Stimulated activated memory B cell treated with anti-CD40 and anti-IgM and Interleukin-4, amounts not matched to agents 10 μg/mL and 1 μg/mL and 100 μg/mL, for 72 hours (primary cell): Measurements from ENCODE around the gene BCL3.
A peak's percentile ranks its signal among the peaks of the same experiment; 100 is the strongest.
"Not testable (repeated sequence)": the region's sequence is repeated elsewhere in the genome, so short reads cannot be mapped to it uniquely, and the experiment has no call there.

Source experiments
- ATAC-seq: fragments of 150-1000 bp; cut with Tn5 transposase; 2 replicates; pipeline ENCODE4 v1.10.0; 2021
- H3K27ac Mint-ChIP-seq: one replicate; pipeline ENCODE4 v1.8.0; 2022; ENCODE audit warnings: mild to moderate bottlenecking, mixed read lengths
- H3K27me3 Mint-ChIP-seq: one replicate; pipeline ENCODE4 v1.8.0; 2022; ENCODE audit warnings: mixed read lengths
- H3K36me3 Mint-ChIP-seq: one replicate; pipeline ENCODE4 v1.8.0; 2022; ENCODE audit warnings: mixed read lengths
- H3K4me1 Mint-ChIP-seq: one replicate; pipeline ENCODE4 v1.8.0; 2022; ENCODE audit warnings: mixed read lengths
- H3K4me3 Mint-ChIP-seq: one replicate; pipeline ENCODE4 v1.8.0; 2022; ENCODE audit warnings: mild to moderate bottlenecking, moderate library complexity, mixed read lengths
- H3K9me3 Mint-ChIP-seq: one replicate; pipeline ENCODE4 v1.8.0; 2022; ENCODE audit warnings: mixed read lengths

BCL3 gene

GRCh38 chr19:44757057-44757734, 8.7 kb downstream of the BCL3 start:
- Mint-ChIP-seq H3K27ac (no peak overlapping the region), H3K36me3 (peaks cover 57% of the 10 kb centered on the region), H3K4me1 (peaks cover 34% of the 10 kb centered on the region), H3K27me3 (no peaks in the 10 kb centered on the region), H3K4me3 (no peak overlapping the region), H3K9me3 (no peaks in the 10 kb centered on the region)
- no peak for ATAC-seq

GRCh38 chr19:44757735-44758505, 9.4 kb downstream of the BCL3 start:
- no peaks in the 10 kb centered on the region for H3K9me3 Mint-ChIP-seq
- no peak overlapping the region for H3K27ac Mint-ChIP-seq
- H3K4me3 Mint-ChIP-seq, result no peak overlapping the region
- H3K4me1 Mint-ChIP-seq, result peaks cover 26% of the 10 kb centered on the region
- H3K36me3 Mint-ChIP-seq, result peaks cover 51% of the 10 kb centered on the region
- H3K27me3 Mint-ChIP-seq, result no peaks in the 10 kb centered on the region
- ATAC-seq, result no peak

- Mint-ChIP-seq H3K4me1 (peaks cover 25% of the 10 kb centered on the region), H3K4me3 (no peak overlapping the region), H3K27me3 (no peaks in the 10 kb centered on the region), H3K27ac (no peak overlapping the region), H3K36me3 (peaks cover 51% of the 10 kb centered on the region), H3K9me3 (no peaks in the 10 kb centered on the region)
- no peak for ATAC-seq
Observed at GRCh38 chr19:44758596-44758995, 10.1 kb downstream of the BCL3 start.

- Mint-ChIP-seq H3K27me3 (no peaks in the 10 kb centered on the region), H3K9me3 (no peaks in the 10 kb centered on the region), H3K4me1 (peaks cover 26% of the 10 kb centered on the region), H3K27ac (no peak overlapping the region), H3K36me3 (peaks cover 51% of the 10 kb centered on the region), H3K4me3 (no peak overlapping the region)
- ATAC-seq, result no peak
Observed at GRCh38 chr19:44759083-44759804, 10.7 kb downstream of the BCL3 start.

- no peak for ATAC-seq
- Mint-ChIP-seq H3K4me3 (no peak overlapping the region), H3K27ac (no peak overlapping the region), H3K36me3 (peaks cover 34% of the 10 kb centered on the region), H3K27me3 (no peaks in the 10 kb centered on the region), H3K9me3 (no peaks in the 10 kb centered on the region), H3K4me1 (peaks cover 13% of the 10 kb centered on the region)
Observed at GRCh38 chr19:44762038-44762437, 13.5 kb downstream of the BCL3 start.

GRCh38 chr19:44765033-44765948, 16.8 kb downstream of the BCL3 start:
- Mint-ChIP-seq H3K4me3 (no peak overlapping the region), H3K9me3 (peaks cover 6% of the 10 kb centered on the region), H3K27me3 (no peaks in the 10 kb centered on the region), H3K36me3 (peaks cover 5% of the 10 kb centered on the region), H3K4me1 (peaks cover 32% of the 10 kb centered on the region), H3K27ac (peak overlapping the region; percentile 17)
- no peak for ATAC-seq

GRCh38 chr19:44765949-44766335, 17.4 kb downstream of the BCL3 start:
- Mint-ChIP-seq H3K27me3 (no peaks in the 10 kb centered on the region), H3K27ac (no peak overlapping the region), H3K4me3 (no peak overlapping the region), H3K4me1 (peaks cover 36% of the 10 kb centered on the region), H3K36me3 (no peaks in the 10 kb centered on the region), H3K9me3 (peaks cover 6% of the 10 kb centered on the region)
- ATAC-seq, result no peak

GRCh38 chr19:44767295-44768180, 19.0 kb downstream of the BCL3 start:
- no peak for ATAC-seq
- Mint-ChIP-seq H3K4me1 (peaks cover 37% of the 10 kb centered on the region), H3K36me3 (no peaks in the 10 kb centered on the region), H3K4me3 (no peak overlapping the region), H3K27me3 (no peaks in the 10 kb centered on the region), H3K27ac (no peak overlapping the region), H3K9me3 (peaks cover 6% of the 10 kb centered on the region)

- Mint-ChIP-seq H3K4me3 (peak overlapping the region; percentile 48), H3K27ac (peak overlapping the region; percentile 58), H3K4me1 (peaks cover 31% of the 10 kb centered on the region), H3K9me3 (peaks cover 6% of the 10 kb centered on the region), H3K36me3 (no peaks in the 10 kb centered on the region), H3K27me3 (no peaks in the 10 kb centered on the region)
- ATAC-seq, result peak; percentile 100
Observed at GRCh38 chr19:44770550-44771257, 22.2 kb downstream of the BCL3 start.

- not testable (repeated sequence) for H3K9me3 Mint-ChIP-seq, H3K36me3 Mint-ChIP-seq, H3K27me3 Mint-ChIP-seq, ATAC-seq, H3K4me3 Mint-ChIP-seq, H3K27ac Mint-ChIP-seq
- peaks cover 31% of the 10 kb centered on the region for H3K4me1 Mint-ChIP-seq
Observed at GRCh38 chr19:44772144-44772543, 23.6 kb downstream of the BCL3 start.

GRCh38 chr19:44772959-44773358, 24.5 kb downstream of the BCL3 start:
- no peak for ATAC-seq
- Mint-ChIP-seq H3K9me3 (peaks cover 3% of the 10 kb centered on the region), H3K27ac (no peak overlapping the region), H3K4me3 (no peak overlapping the region), H3K36me3 (no peaks in the 10 kb centered on the region), H3K4me1 (peaks cover 23% of the 10 kb centered on the region), H3K27me3 (peaks cover 9% of the 10 kb centered on the region)

- Mint-ChIP-seq H3K27me3 (peaks cover 19% of the 10 kb centered on the region), H3K36me3 (no peaks in the 10 kb centered on the region), H3K27ac (no peak overlapping the region), H3K4me3 (no peak overlapping the region), H3K9me3 (no peaks in the 10 kb centered on the region), H3K4me1 (peaks cover 3% of the 10 kb centered on the region)
- ATAC-seq, result no peak
Observed at GRCh38 chr19:44775676-44776240, 27.2 kb downstream of the BCL3 start.

- H3K36me3 Mint-ChIP-seq, result no peaks in the 10 kb centered on the region
- H3K9me3 Mint-ChIP-seq, result no peaks in the 10 kb centered on the region
- no peak for ATAC-seq
- no peaks in the 10 kb centered on the region for H3K4me1 Mint-ChIP-seq
- H3K27ac Mint-ChIP-seq, result no peak overlapping the region
- no peak overlapping the region for H3K4me3 Mint-ChIP-seq
- H3K27me3 Mint-ChIP-seq, result peaks cover 19% of the 10 kb centered on the region
Observed at GRCh38 chr19:44776402-44777096, 28.0 kb downstream of the BCL3 start.
